ENCODE data around the gene CPSF3. TPM values are rescaled to one million over a fixed set of nuclear protein-coding genes. Genes with fewer than 3 reads are reported as not detected.

The CPSF3 gene
- total and polyA plus RNA-seq, 2 of the 4 experiments (the other 2 are of a cell fraction), result 29.2 to 64.5 TPM

DNA sequence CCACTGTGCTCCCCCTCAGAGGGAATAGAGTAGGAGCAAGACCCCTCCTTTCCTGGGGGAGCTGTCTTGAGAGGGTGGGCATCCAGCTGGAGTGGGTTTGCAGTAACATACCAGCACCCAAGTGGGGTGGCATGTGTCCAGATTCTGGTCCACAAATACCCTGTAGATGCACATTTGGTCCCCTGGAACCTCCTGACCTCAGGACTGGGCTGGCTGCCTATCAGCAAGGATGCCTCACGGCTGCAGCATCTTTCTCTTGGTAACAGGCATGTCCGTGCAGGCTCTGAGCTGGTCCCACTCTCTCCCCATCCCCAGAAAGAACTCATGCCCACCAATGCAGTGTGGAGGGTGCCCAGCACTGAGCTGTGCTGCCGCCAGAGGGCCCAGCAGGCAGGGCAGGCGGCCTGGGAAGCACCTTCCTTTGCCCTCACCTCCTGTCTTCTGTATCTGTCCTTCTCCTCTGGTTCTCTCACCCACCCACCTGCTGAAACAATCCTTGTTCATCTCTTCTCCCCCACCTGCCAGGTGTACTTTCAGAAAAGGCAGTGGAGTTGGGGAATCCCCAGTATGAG lies 47.5 kb upstream of the CPSF3 start:
- Histone ChIP-seq H3K14ac (replicated peaks; ENCODE audit: low read depth, low read length) (no peak overlapping the region), H4K20me1 (ENCODE audit: insufficient read depth, low read length) (peaks cover 2% of the 10 kb centered on the region; the same call in 1 of the 2 replicates), H2BK20ac (ENCODE audit: low read depth, low read length) (no peak overlapping the region), H3K9me3 (ENCODE audit: control insufficient read depth, insufficient read depth, low read length) (no peaks in the 10 kb centered on the region), H2AFZ (replicated peaks; ENCODE audit: low read length, poor library complexity) (peak overlapping the region; percentile 4), H3K79me1 (ENCODE audit: low read depth in 1 of 2, low read length in 2 of 2) (peaks cover 26 to 69% of the 10 kb centered on the region in 2 experiments), H2AK9ac (replicated peaks; ENCODE audit: low read depth, low read length, poor library complexity) (no peak overlapping the region), H3K23ac (ENCODE audit: low read depth, low read length) (no peak overlapping the region), H3K4me3 (ENCODE audit: insufficient read depth, low read depth, low read length) (no peak overlapping the region), H3K27ac (ENCODE audit: insufficient read depth, low read length) (no peak overlapping the region), H3K9ac (ENCODE audit: low read depth, low read length) (no peak overlapping the region), H3K4me1 (ENCODE audit: control insufficient read depth, insufficient read depth, low read length) (peaks cover 28% of the 10 kb centered on the region), H3K27me3 (ENCODE audit: control insufficient read depth, insufficient read depth, low read length) (no peaks in the 10 kb centered on the region), H2BK120ac (ENCODE audit: low read depth, low read length) (no peak overlapping the region), H3K56ac (ENCODE audit: extremely low read depth, insufficient read depth, low read length) (no peak overlapping the region), H4K91ac (ENCODE audit: insufficient read depth, low read depth, low read length) (no peak overlapping the region), H2BK5ac (ENCODE audit: low read depth, low read length, poor library complexity, severe bottlenecking) (no peak overlapping the region), H4K8ac (ENCODE audit: low read depth in 2 of 2, low read length in 2 of 2) (no peak overlapping the region), H3K9me1 (ENCODE audit: insufficient read depth, low read length) (peaks cover 23% of the 10 kb centered on the region), H3K36me3 (ENCODE audit: control insufficient read depth, insufficient read depth, low read length) (peaks cover 31% of the 10 kb centered on the region), H3K4me2 (ENCODE audit: low read depth, low read length) (no peak overlapping the region), H2BK15ac (ENCODE audit: low read depth, low read length) (no peak overlapping the region), H2AK5ac (ENCODE audit: low read depth, low read length) (no peak overlapping the region), H3K4ac (ENCODE audit: low read depth, low read length) (no peak overlapping the region), H4K5ac (ENCODE audit: low read depth, low read length) (no peak overlapping the region), H3K18ac (ENCODE audit: low read depth, low read length) (no peak overlapping the region)
- no peak for DNase-seq
- WGBS, 2 experiments (ENCODE audit: extremely low coverage in 2 of 2, insufficient read length in 1 of 2), result 60% methylated on average over 1 of the region's 4 CpGs; no CpG with 5 or more reads in 1 of the 2 experiments
- TF ChIP-seq BHLHE40 (IDR thresholded peaks at IDR 0.05; ENCODE audit: low read depth, low read length), result no peak
- no peak for TF ChIP-seq FOS (IDR thresholded peaks at IDR 0.05; ENCODE audit: low read depth, low read length)
- TF ChIP-seq, protein P1, sequence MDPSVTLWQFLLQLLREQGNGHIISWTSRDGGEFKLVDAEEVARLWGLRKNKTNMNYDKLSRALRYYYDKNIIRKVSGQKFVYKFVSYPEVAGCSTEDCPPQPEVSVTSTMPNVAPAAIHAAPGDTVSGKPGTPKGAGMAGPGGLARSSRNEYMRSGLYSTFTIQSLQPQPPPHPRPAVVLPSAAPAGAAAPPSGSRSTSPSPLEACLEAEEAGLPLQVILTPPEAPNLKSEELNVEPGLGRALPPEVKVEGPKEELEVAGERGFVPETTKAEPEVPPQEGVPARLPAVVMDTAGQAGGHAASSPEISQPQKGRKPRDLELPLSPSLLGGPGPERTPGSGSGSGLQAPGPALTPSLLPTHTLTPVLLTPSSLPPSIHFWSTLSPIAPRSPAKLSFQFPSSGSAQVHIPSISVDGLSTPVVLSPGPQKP (IDR thresholded peaks at IDR 0.05; ENCODE audit: borderline replicate concordance, low read depth, low read length), result no peak
- TF ChIP-seq, protein P2, sequence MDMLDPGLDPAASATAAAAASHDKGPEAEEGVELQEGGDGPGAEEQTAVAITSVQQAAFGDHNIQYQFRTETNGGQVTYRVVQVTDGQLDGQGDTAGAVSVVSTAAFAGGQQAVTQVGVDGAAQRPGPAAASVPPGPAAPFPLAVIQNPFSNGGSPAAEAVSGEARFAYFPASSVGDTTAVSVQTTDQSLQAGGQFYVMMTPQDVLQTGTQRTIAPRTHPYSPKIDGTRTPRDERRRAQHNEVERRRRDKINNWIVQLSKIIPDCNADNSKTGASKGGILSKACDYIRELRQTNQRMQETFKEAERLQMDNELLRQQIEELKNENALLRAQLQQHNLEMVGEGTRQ (IDR thresholded peaks at IDR 0.05; ENCODE audit: low read depth, low read length), result no peak
- TF ChIP-seq CHD1 (IDR thresholded peaks at IDR 0.05; ENCODE audit: low read depth, low read length), result no peak
- in situ Hi-C loops (cut with MboI; ENCODE audit: low sequenced_read_pairs) (loop anchor here (10.0 kb wide), 1 partner anchor 231 kb away; no protein-coding TSS in a partner anchor), intact Hi-C loops (cut with micrococcal nuclease) (no loop called here), dilution Hi-C loops (cut with HindIII; ENCODE audit: low sequenced_read_pairs, unreplicated experiment) (no loop called here)
- no TSS peak for BruUV-seq (replicated peaks)
- no peak for ATAC-seq (ENCODE audit: low read depth)
- ChIA-PET POLR2A (ENCODE audit: unreplicated experiment) (no interaction called here), CTCF (no interaction called here)

All from IMR-90 (cell line).